Measurements from ENCODE around the gene ALG9. TPM values are rescaled to one million over a fixed set of nuclear protein-coding genes. Genes with fewer than 3 reads are reported as not detected.
A peak's percentile ranks its signal among the peaks of the same experiment; 100 is the strongest.

Gene ALG9
- total RNA-seq, 1 experiment from 2014 or later = 27.8 TPM

- Histone ChIP-seq H3K4me3 (peak within 1 kb of the TSS; percentile 49; the same call in 1 of the 2 replicates), H4K20me1 (ENCODE audit: insufficient read depth) (no peaks in the 10 kb centered on the region), H3K9me3 (ENCODE audit: insufficient read depth, low read depth) (no peaks in the 10 kb centered on the region), H3K4me2 (peak within 1 kb of the TSS; percentile 74), H3K27me3 (ENCODE audit: insufficient read depth, low read depth) (no peaks in the 10 kb centered on the region), H3K4me1 (replicated peaks; ENCODE audit: insufficient read depth) (peaks cover 33% of the 10 kb centered on the region), H2AFZ (peak within 1 kb of the TSS; percentile 73), H3K36me3 (ENCODE audit: low read depth) (no peaks in the 10 kb centered on the region), H3K27ac (peak within 1 kb of the TSS; percentile 66), H3K9me2 (ENCODE audit: insufficient read depth) (peaks cover 3% of the 10 kb centered on the region; the same call in 1 of the 2 replicates), H3F3A (ENCODE audit: insufficient read depth, low read depth) (peaks cover 35% of the 10 kb centered on the region), H3K79me2 (ENCODE audit: low read depth) (no peaks in the 10 kb centered on the region)
- ChIA-PET CTCF (interaction anchor here (0.6 to 1.3 kb wide), 3 partner anchors 11 to 213 kb away, joined by 3 to 10 read pairs (median 3); no protein-coding TSS in a partner anchor), POLR2A (ENCODE audit: unreplicated experiment) (interaction anchor here (0.6 to 0.8 kb wide), 4 partner anchors 8 to 75 kb away, joined by 3 to 5 read pairs (median 3); no protein-coding TSS in a partner anchor)
- intact Hi-C loops (cut with micrococcal nuclease; ENCODE audit: unreplicated experiment) = loop anchor here (2.0 kb wide), 1 partner anchor 40 kb away; the partner anchor contains the start of genes CFAP68 and FDXACB1
- no TSS peak for BruUV-seq (replicated peaks)
- DNase-seq = peak; percentile 84 to 99
- TF ChIP-seq EZH2 (IDR thresholded peaks at IDR 0.05; ENCODE audit: low read depth) = no peak
- TF ChIP-seq CTCF (conservative IDR thresholded peaks at IDR 0.05) = 0 out of 2 replicates have a peak, but pooled peaks have one; percentile 13
Measured at GRCh38 chr11:111918390-111919256, 47.2 kb upstream of the ALG9 start, which contains the start of gene C11orf52. Gene C11orf52, plus strand, starts transcription at chr11:111918913. Its CDS starts 60 bp downstream, at chr11:111918973.

- H3K4me3 ChIP-seq = no peak overlapping the region
- H4K20me1 ChIP-seq (ENCODE audit: insufficient read depth) = no peaks in the 10 kb centered on the region
- H2AFZ ChIP-seq = peak overlapping the region; percentile 73; the same call in 1 of the 2 replicates
- no peak for DNase-seq
- TF ChIP-seq EZH2 (IDR thresholded peaks at IDR 0.05; ENCODE audit: low read depth) (no peak), CTCF (conservative IDR thresholded peaks at IDR 0.05) (no peak)
- ChIA-PET POLR2A (ENCODE audit: unreplicated experiment) (no interaction called here), CTCF (interaction anchor here (0.7 kb wide), 1 partner anchor 180 kb away, joined by 4 read pairs; no protein-coding TSS in a partner anchor)
- no peaks in the 10 kb centered on the region for H3K27me3 ChIP-seq (ENCODE audit: insufficient read depth, low read depth)
- H3K4me2 ChIP-seq = peak overlapping the region; percentile 74
- H3K9me3 ChIP-seq (ENCODE audit: insufficient read depth, low read depth) = no peaks in the 10 kb centered on the region
- no peaks in the 10 kb centered on the region for H3K79me2 ChIP-seq (ENCODE audit: low read depth)
- H3K9me2 ChIP-seq (ENCODE audit: insufficient read depth) = peaks cover 3% of the 10 kb centered on the region; the same call in 1 of the 2 replicates
- no TSS peak for BruUV-seq (replicated peaks)
- peak overlapping the region; percentile 66 for H3K27ac ChIP-seq
- H3K36me3 ChIP-seq (ENCODE audit: low read depth) = no peaks in the 10 kb centered on the region
- intact Hi-C loops (cut with micrococcal nuclease; ENCODE audit: unreplicated experiment) = loop anchor here (2.0 kb wide), 1 partner anchor 39 kb away; the partner anchor contains the start of genes CFAP68 and FDXACB1
- peaks cover 25% of the 10 kb centered on the region for H3K4me1 ChIP-seq (replicated peaks; ENCODE audit: insufficient read depth)
- peaks cover 27% of the 10 kb centered on the region for H3F3A ChIP-seq (ENCODE audit: insufficient read depth, low read depth)
Measured at GRCh38 chr11:111917788-111918187, 46.4 kb upstream of the ALG9 start.

GRCh38 chr11:111917312-111917711, 45.9 kb upstream of the ALG9 start:
- no peak for DNase-seq
- no peaks in the 10 kb centered on the region for H4K20me1 ChIP-seq (ENCODE audit: insufficient read depth)
- no peaks in the 10 kb centered on the region for H3K79me2 ChIP-seq (ENCODE audit: low read depth)
- no peak overlapping the region for H3K4me2 ChIP-seq
- H3F3A ChIP-seq (ENCODE audit: insufficient read depth, low read depth) = peaks cover 22% of the 10 kb centered on the region
- BruUV-seq (replicated peaks) = no TSS peak
- intact Hi-C loops (cut with micrococcal nuclease; ENCODE audit: unreplicated experiment) = no loop called here
- ChIA-PET POLR2A (ENCODE audit: unreplicated experiment) (no interaction called here), CTCF (interaction anchor here (0.7 kb wide), 1 partner anchor 180 kb away, joined by 4 read pairs; no protein-coding TSS in a partner anchor)
- no peak overlapping the region for H3K27ac ChIP-seq
- H3K4me3 ChIP-seq = no peak overlapping the region
- TF ChIP-seq EZH2 (IDR thresholded peaks at IDR 0.05; ENCODE audit: low read depth) = no peak
- no peak for TF ChIP-seq CTCF (conservative IDR thresholded peaks at IDR 0.05)
- H3K36me3 ChIP-seq (ENCODE audit: low read depth) = no peaks in the 10 kb centered on the region
- no peaks in the 10 kb centered on the region for H3K27me3 ChIP-seq (ENCODE audit: insufficient read depth, low read depth)
- no peaks in the 10 kb centered on the region for H3K9me3 ChIP-seq (ENCODE audit: insufficient read depth, low read depth)
- peaks cover 3% of the 10 kb centered on the region; the same call in 1 of the 2 replicates for H3K9me2 ChIP-seq (ENCODE audit: insufficient read depth)
- no peak overlapping the region for H2AFZ ChIP-seq
- peaks cover 20% of the 10 kb centered on the region for H3K4me1 ChIP-seq (replicated peaks; ENCODE audit: insufficient read depth)
